ENCODE measurements around the gene NEGR1.

The NEGR1 gene

DNA sequence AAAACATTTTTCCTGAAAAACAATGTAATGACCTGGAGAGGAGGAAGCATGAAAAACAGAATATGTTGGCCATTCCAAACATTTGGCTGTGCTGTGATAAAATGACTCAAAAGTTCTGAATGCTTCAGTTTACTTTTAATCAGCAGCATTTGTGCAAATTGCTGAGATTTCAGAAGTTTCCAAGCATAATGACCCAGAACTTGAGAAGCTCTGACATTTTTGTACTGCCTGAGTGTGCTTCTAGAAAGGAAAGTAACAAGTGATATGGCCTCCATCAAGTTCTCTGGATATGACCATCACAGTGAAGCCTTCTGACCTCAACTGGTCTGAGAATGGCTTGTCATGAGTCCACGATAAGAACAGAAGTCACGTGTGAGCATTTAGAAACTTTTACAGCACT is 918.1 kb downstream of the NEGR1 start:
- Histone ChIP-seq H3K36me3 (no peaks in the 10 kb centered on the region), H3K9me3 (ENCODE audit: severe bottlenecking) (no peaks in the 10 kb centered on the region), H3K27me3 (ENCODE audit: insufficient read depth, low read depth, severe bottlenecking) (no peaks in the 10 kb centered on the region), H3K27ac (no peak overlapping the region), H3K4me3 (ENCODE audit: low read depth, low read length) (no peak overlapping the region)
- no peak for DNase-seq
- TF ChIP-seq, protein P1, sequence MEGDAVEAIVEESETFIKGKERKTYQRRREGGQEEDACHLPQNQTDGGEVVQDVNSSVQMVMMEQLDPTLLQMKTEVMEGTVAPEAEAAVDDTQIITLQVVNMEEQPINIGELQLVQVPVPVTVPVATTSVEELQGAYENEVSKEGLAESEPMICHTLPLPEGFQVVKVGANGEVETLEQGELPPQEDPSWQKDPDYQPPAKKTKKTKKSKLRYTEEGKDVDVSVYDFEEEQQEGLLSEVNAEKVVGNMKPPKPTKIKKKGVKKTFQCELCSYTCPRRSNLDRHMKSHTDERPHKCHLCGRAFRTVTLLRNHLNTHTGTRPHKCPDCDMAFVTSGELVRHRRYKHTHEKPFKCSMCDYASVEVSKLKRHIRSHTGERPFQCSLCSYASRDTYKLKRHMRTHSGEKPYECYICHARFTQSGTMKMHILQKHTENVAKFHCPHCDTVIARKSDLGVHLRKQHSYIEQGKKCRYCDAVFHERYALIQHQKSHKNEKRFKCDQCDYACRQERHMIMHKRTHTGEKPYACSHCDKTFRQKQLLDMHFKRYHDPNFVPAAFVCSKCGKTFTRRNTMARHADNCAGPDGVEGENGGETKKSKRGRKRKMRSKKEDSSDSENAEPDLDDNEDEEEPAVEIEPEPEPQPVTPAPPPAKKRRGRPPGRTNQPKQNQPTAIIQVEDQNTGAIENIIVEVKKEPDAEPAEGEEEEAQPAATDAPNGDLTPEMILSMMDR (IDR thresholded peaks at IDR 0.05; ENCODE audit: low read depth, low read length) = no peak

DNA sequence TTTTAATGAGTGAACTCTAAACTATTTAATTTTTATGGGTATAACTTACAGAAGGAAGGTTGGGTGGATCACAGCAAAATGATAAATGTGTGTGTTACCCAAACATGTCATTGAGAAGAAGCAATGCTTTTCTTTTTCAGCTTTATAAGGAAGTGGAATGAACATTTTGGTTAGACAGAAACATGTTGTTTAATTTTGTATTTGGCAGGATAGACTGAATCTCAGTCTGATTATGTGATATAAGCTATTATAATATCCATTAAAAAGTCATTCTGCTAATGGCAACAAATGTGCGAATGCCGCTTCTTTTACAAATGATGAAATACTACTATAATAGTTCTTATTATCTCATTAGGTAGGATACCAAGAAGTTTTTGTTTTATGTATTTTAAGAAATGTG is 919.6 kb downstream of the NEGR1 start:
- no peak for DNase-seq
- TF ChIP-seq, protein P1 (IDR thresholded peaks at IDR 0.05; ENCODE audit: low read depth, low read length) = no peak
- H3K9me3 ChIP-seq (ENCODE audit: severe bottlenecking) = no peaks in the 10 kb centered on the region
- H3K27me3 ChIP-seq (ENCODE audit: insufficient read depth, low read depth, severe bottlenecking) = no peaks in the 10 kb centered on the region
- no peak overlapping the region for H3K4me3 ChIP-seq (ENCODE audit: low read depth, low read length)
- H3K36me3 ChIP-seq = no peaks in the 10 kb centered on the region
- H3K27ac ChIP-seq = no peak overlapping the region

DNA sequence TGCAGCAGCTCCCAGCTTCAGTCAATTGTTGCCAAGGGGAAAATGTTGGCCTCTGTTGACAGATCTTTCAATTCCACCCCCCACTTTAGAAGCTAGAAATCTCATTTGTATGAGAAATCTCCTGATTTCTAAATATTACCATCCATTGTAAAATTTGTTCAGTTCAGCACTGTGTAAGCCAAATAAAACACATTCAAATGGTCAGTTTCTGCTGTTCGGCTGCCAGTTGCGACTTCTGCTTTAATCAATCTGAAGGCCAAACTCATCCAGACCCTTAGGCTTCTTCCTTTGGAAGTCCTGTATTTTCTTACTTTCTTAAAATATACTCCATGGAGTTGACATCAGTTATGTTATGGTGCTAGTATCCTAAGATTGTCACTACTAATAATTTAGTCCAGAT is 920.3 kb downstream of the NEGR1 start:
- TF ChIP-seq, protein P1 (IDR thresholded peaks at IDR 0.05; ENCODE audit: low read depth, low read length) = no peak
- no peak overlapping the region for H3K4me3 ChIP-seq (ENCODE audit: low read depth, low read length)
- H3K9me3 ChIP-seq (ENCODE audit: severe bottlenecking) = no peaks in the 10 kb centered on the region
- no peaks in the 10 kb centered on the region for H3K36me3 ChIP-seq
- DNase-seq = no peak
- H3K27me3 ChIP-seq (ENCODE audit: insufficient read depth, low read depth, severe bottlenecking) = no peaks in the 10 kb centered on the region
- H3K27ac ChIP-seq = no peak overlapping the region

DNA sequence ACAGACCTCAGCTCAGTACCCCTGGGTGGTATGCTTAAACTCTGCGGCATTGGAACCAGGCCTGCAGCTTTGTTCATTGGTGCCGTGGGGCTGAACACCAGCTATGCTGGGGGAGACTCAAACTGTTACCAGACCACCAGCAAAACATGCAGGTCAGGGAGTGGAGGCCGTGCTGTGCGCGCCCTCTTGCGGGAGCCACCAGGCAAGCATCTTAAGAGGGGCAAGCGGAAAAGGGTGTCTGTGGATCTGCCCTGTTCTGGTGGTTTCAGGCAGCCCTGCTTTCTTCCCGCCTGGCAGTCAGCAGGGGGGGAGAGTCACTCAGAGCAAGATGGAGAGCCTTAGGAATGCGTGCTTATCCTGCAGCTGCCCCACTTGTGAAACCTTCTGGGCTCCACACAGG is 924.6 kb downstream of the NEGR1 start:
- TF ChIP-seq, protein P1 (IDR thresholded peaks at IDR 0.05; ENCODE audit: low read depth, low read length) = 0 out of 2 replicates have a peak, but pooled peaks have one; percentile 1
- no peaks in the 10 kb centered on the region for H3K9me3 ChIP-seq (ENCODE audit: severe bottlenecking)
- H3K27ac ChIP-seq = no peak overlapping the region

DNA sequence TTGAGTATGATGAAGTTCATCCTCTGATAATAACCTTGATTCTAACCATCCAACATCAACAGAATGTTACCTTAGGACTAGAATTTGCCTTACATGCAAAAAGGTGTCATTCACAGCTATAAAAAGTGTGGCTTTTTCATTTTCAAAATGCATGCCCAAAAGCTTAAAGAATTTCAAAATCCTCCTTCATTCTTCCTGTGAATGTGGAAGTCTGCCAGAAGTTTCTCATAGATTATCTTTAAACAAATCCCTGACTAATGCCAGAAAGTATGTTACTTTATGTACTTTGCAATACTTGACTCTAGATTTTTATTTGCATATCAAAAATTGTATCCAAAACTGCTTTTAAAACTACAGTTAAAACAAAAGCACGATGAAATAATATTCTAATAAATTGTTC is 930.9 kb downstream of the NEGR1 start:
- no peaks in the 10 kb centered on the region for H3K9me3 ChIP-seq (ENCODE audit: severe bottlenecking)
- TF ChIP-seq, protein P1 (IDR thresholded peaks at IDR 0.05; ENCODE audit: low read depth, low read length) = no peak
- no peak for DNase-seq

More for the DNA sequence above, 924.6 kb downstream of the NEGR1 start:
- no peak for DNase-seq
- H3K36me3 ChIP-seq = no peaks in the 10 kb centered on the region
- H3K27me3 ChIP-seq (ENCODE audit: insufficient read depth, low read depth, severe bottlenecking) = no peaks in the 10 kb centered on the region
- no peak overlapping the region for H3K4me3 ChIP-seq (ENCODE audit: low read depth, low read length)

DNA sequence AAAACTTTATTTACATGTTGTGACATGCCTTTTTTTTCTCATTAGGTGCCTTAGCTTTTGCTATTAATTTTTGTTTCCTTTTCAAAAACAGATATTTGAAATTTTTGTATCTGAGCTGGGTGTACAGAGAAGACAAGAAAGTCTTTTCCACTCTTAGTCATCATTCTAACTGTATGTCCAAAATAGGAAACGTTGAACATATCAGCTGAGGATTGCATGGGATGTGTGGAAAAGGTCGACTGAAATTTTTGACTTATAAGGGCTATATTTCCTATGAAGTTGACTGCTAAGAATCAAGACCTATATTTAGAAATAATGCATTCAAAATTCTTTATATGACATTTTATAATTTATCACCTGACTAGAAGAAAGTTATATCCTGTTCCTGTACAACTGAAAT is 931.5 kb downstream of the NEGR1 start:
- no peak for DNase-seq
- H3K36me3 ChIP-seq = no peaks in the 10 kb centered on the region
- H3K9me3 ChIP-seq (ENCODE audit: severe bottlenecking) = no peaks in the 10 kb centered on the region

More for the DNA sequence above, 930.9 kb downstream of the NEGR1 start:
- H3K4me3 ChIP-seq (ENCODE audit: low read depth, low read length) = no peak overlapping the region
- H3K27ac ChIP-seq = no peak overlapping the region
- no peaks in the 10 kb centered on the region for H3K27me3 ChIP-seq (ENCODE audit: insufficient read depth, low read depth, severe bottlenecking)
- no peaks in the 10 kb centered on the region for H3K36me3 ChIP-seq

More for the DNA sequence above, 931.5 kb downstream of the NEGR1 start:
- TF ChIP-seq, protein P1 (IDR thresholded peaks at IDR 0.05; ENCODE audit: low read depth, low read length) = no peak
- Histone ChIP-seq H3K27me3 (ENCODE audit: insufficient read depth, low read depth, severe bottlenecking) (no peaks in the 10 kb centered on the region), H3K4me3 (ENCODE audit: low read depth, low read length) (no peak overlapping the region), H3K27ac (no peak overlapping the region)

Data from WERI-Rb-1 (cell line).